HG03469 (cell line): Measurements from ENCODE around the gene C16orf96.

Experiments used
- ATAC-seq: cut with Tn5 transposase; IDR thresholded peaks from one replicate; pipeline ENCODE4 v1.9.1; 2021; ENCODE audit warnings: mild to moderate bottlenecking, moderate library complexity, moderate number of reproducible peaks; ENCODE audit not compliant: unreplicated experiment

C16orf96 gene

DNA sequence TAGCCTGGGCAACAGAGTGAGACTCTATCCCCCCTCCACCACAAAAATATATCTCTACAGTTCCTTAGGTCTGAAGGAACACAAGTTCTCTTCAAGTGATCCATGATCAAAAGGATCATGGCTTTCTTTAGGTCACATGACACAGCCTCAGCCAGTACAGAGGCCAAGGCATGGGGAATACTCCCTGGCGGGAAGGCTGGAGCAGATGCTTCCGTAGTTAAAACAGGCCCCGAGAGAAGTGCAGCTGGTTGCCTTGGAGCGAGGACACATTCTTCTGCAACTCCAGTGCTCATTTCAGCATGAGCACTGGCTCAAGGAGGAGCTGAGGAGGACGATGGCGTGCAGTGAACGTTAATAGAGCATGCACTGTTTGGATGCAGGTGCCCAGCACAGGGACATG lies 31.1 kb upstream of the C16orf96 start:
- ATAC-seq, result no peak

DNA sequence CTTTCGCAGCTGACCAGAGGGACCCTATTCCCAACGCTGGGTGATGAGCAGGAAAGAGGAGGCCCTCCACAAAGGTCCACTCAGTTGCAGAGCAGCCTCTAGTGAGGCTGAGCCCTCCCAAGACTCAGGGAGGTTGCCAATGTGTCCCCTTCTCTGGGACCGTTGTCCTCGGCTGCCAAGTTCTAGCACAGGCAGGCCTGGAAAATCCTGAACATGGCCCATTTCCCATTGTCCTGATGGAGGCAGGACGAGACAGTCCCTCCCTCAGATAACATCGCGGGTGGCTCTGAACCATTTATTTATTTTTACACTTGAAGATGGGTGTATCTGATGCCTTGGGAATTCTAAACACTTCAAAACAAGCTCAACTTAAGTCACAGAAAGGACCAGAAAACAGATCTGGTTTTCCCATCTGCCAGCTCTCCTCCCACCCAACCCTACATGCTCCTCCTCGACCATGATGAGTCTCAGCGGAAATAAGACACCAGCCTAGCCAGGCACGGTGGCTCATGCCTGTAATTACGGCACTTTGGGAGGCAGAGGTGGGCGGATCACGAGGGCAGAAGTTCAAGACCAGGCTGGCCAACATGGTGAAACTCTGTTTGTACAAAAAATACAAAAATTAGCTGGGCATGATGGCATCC lies 30.4 kb upstream of the C16orf96 start:
- ATAC-seq, result no peak

DNA sequence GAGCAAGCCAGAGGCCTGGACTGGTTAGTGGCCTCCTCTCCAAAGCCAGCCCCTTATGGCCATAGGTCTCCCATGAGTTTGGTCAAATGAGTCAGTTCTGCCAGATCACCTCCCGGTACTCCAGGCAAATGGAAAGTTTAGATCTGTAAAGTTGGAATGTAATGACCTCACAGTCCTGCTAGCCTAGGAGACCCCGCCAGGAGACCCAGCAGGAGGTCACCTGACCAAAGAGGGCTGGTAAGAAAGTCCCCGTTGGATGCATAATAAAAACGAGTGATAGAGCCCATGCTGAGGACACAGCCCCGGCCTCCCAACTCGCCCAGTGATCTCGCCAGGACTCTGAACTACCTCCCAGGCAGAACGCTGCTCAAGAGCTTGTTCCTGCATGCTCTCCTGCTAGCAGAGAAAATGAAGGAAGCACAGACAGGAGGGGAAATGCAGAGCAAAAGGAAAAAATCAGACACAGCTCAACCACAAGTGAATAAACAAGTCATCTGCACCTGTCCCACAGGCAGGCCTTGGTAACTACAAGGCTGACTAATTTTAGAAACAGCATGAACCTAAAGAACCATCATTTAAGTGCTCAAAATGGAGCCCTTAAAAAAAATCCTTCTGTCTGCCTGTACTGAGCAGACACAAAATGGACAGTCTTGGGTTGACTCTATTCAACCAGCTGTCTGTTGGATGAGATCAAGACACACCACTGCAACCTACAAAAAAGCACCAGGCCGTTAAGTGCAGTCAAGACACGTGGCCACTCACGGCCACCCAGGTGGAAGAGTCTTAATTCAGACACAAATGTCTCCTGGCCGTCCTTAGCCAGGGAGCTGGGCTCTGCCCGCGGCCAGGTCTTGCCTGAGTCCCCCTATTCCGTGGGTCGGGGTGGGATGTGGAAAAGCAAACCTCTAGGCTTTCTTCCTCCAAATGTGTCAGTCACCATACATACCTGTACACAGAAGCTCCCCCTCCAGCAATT lies 26.8 kb upstream of the C16orf96 start:
- no peak for ATAC-seq

DNA sequence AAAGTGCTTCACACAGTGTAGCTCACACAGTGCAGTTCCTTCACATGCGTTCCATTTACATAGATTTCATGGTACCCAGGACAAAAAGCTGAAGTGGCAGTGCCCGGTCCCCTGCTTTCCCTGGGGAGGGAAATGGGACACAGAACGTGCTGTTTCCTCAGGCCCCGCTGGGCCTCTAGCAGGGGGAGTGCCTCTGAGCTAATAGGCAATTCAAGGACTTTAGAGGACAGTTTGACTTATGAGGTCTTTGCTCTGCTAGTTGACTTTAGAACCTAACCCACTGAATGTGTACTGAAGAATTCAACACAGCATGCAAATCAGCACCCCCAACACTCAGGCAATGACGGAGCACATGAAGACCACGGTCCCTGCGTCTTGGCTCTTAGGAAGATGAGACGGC lies 24.3 kb upstream of the C16orf96 start:
- no peak for ATAC-seq

DNA sequence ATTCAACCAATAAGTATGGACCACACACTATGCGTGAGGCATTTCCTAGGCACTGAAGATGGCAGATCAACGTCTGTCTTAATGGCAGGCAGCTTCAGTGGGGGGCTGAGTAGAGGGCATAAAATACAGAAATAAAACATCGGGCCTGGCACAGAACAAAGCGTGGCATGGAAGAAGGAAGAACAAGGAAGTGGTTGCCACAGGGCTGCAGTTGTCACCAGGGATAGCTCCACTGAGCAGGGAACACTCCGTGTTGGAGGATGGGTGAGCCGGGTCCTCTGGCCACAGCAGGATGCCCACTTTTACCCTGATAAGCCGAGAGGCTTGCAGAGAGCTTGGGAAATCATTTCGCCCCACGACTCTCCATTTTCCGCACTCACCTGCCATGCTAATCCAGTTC lies 23.9 kb upstream of the C16orf96 start:
- ATAC-seq, result no peak

DNA sequence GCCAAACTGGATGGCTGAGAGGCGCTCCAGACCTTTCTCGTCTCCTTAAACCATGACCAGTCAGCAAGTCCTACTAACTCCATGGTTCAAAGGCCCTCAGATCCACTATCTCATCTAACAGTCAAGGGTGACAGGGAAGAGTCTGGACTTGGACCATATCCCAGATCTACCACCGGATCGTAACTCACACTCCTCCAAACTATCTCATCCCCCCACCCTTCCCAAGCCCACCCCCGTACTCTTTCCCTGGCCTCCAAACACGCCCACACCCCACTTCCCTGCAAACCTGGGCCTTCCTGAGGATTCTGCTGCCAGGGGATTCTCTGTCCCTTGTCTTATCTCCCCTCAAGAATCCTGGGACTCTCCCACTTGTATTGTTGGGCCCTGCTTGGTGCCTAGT lies 22.6 kb upstream of the C16orf96 start:
- no peak for ATAC-seq

DNA sequence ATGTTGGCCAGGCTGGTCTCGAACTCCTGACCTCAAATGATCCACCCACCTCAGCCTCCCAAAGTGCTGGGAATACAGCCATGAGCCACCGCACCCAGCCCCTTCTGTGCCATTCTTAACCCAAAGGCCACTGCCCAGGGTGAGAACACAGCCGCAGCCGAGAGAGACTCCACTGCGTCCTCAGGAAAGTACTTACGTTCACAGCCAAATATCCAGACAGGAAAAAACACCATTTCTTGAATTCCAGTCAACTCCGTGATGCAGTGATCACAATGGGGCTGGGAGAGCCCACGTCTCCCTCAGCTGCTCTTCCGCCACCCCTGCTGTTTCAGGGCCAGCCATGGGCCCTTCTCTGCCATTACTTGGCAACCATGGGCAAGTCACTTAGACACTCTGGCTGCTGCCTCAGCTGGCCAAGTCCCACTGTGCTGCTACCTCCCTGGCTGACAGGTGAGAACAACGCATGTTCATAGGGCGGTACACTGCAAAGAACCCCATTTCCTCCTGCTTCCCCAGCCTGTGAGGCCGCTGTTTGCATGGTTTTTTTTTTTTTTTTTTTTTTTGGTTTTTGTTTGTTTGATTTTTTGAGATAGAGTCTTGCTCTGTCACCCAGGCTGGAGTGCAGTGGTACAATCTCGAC lies 21.9 kb upstream of the C16orf96 start:
- ATAC-seq, result no peak

DNA sequence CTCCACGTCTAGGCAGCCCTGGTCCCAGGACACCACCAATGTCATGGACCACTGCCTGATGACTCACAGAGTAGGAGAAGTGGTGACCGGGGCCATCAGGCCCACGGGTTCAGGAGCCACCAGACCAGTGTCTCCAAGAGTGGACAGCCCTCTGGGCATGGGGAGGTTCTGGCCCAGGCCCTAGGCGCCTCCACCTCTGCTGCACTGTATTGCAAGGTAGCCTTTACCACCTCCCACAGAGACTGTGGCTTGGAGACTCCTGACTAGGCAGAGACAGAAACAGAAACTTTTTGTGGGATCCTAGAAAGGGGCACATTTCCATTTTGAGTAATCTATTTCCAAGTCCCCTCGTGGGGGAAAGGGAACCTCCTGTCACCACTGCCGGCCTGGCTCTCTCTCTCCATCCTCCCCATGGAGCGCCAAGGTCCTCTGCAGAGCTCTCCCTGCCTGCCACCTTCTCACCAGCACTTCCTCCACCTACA lies 20.5 kb upstream of the C16orf96 start:
- ATAC-seq, result no peak

DNA sequence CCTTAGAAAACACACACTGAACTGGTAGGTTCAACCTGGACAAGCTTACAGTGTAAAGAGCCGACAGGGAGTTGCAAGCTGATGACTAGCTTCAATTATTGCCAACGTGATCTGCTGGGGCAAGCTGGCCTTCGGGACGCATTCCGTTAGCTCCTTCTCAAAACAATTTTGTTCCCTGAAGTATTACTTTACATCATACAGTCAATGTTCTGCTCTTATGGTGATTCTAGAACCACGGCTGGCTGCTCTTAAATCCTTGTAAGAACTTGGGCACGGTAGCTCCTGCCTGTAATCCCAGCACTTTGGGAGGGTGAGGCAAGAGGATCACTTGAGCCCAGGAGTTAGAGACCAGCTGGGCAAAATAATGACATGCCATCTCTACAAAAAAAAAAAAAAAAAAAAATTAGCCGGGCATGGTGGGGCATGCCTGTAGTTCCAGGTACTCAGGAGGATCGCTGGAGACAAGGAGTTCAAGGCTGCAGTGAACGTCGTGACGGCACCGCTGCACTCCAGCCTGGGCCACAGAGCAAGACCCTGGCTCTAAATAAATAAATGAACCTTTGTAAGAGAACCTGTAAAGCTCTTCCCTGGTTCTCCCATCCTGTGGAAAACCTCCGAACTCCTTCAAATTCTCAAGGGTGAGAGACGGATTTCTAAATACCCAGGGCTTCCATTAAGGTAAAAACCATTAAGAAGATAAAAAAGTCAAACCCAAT lies 19.6 kb upstream of the C16orf96 start:
- ATAC-seq, result no peak

DNA sequence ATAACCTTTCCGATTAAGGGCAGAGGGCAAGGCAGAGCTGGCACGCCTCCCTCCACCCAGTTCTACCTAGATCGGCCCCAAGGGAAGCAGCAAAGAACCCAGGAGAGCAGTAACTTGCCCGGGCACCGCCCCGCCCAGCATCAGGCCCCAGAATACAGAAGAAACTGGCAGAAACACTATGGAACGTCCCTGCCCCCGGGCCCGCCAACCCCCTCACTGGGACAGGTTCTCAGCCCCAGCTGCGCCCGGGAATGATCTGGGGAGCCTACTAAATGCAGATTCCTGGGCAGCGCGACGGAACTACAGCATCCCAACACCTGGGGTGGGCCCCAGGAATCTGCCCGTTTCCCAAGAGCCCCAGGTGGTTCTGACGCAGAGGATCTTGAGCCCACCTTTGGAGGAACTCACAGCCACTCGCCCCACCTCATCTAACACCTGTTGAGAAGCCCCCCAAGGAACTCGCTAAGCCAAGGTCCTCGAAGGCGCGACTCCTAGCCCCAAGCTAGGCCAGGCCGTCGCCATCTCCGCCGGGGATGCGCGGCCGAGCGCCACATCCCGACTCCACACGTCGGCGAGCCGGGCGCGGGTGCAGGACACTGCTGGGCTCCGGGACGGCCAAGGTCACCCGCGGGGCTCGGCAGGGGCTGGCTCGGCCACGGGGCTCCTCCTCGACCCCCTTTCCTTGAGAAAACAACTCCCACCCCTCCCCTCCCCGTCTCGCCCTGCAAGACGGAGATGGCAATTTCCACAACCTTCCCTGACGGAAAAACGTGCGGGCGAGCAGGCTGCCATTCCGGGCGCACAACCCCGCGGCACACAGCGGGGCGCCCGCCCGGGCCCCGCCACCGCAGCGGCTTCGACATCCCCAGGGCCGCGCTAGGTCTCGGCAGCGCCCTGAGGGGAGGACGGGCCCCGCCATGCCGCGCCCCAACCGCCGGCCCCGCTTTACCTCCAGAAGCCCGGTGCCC lies 18.5 kb upstream of the C16orf96 start:
- ATAC-seq, result no peak

DNA sequence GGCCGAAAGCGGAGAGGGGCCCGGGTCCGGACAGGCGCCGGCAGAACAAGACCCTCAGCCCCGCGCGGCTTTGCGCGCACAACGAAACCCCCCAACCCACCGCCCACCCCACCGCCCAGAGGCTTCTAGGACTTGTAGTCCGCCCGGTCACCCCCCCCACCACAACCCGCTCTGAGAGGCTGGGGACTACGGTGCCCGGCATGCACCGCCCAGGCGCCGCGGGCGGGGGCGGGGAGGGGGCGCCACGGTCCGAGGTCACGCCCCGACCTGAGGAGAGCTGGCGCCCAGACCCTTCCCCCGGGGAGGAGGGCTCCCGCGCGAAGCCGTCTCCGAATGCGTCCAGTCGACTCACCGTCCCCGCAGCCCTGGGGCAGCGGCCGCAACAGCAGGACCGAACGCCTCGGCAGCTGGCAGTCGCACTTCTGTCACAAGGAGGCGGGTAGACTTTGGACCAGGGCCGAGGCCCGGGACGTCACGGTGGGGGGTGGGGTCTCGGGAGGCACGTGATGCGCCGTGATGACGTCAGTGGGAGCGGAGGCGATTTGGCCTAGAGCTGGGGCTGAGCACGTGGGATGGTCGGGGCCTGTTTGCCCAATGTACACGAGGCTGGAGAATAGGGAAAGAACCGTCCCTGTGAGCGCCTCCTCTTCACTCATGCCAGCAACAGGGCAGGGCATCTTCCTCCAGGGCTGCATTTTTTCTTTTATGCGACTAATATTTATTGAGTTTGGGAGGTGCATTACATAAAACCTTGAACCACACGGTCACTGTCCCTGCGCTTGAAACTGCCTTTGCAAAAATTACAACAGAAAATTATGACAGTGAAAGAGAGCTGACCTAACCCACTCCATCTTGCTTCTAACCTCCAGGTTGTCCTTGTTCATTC lies 17.5 kb upstream of the C16orf96 start, which contains the start of gene CDIP1:
Gene CDIP1, minus strand, starts transcription at position 424 of the 886 bp plus-strand sequence. CDS start 24,643 bp downstream, outside the sequence.
- peak; percentile 60 for ATAC-seq

DNA sequence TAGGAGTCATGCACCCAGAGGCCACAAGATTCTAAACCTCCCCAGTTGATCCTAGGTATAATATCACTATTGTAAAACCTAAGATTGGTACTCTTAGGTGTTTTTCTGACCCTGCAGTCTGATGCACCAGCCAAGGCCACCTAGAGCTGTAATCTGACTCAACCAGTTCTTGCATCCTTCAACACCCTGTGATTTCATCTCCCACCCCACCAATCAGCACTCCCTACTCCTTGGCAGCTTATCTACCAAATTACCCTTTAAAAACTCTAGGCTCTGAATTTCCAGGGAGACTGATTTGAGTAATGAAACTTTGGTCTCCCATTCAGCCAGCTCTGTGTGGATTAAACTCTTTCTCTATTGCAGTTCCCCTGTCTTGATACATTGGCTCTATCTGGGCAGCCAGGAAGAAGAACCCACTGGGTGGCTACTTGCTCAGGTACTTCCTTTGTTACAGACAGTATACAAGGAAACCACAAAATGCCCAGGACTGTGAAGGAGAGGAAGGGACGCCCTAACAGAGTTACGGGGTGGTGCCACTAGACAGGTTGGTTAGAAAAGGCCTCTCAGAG lies 16.3 kb upstream of the C16orf96 start:
- ATAC-seq, result no peak

DNA sequence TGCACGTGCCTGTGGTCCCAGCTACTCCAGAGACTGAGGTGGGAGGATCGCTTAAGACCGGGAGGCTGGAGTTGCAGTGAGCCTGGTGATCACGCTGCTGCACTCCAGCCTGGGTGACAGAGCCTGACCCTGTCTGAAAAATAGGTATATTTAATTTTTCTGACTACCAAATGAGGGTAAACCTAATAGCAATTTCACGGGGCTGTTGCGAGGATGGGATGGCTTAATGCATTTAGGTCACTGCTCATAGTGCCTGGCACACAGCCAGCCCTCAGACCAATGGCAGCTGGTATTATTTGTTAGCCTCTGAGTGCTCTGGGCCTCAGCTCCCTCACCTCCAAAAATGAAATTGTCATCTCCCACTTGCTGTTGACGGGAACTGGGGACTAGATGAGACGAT lies 11.7 kb upstream of the C16orf96 start:
- no peak for ATAC-seq

DNA sequence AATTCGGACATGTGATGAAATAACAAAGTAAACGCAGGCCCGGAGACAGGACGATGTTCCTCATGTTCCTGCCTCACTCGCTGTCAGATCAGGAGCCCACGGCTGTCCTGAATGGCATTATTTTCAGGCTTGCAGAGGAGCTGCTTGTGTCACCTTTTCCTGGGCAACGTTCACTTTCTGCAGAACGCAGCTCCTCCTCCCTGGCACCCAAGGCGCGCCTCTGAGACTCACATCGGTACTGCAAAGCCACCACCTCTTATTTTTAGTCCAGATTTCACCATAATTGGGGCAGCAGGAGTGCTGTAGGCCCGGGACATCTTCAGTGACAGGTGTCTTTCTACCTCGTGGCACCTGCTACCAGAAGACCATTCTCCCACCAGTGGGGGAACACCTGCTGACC lies 8.0 kb upstream of the C16orf96 start:
- ATAC-seq, result no peak

DNA sequence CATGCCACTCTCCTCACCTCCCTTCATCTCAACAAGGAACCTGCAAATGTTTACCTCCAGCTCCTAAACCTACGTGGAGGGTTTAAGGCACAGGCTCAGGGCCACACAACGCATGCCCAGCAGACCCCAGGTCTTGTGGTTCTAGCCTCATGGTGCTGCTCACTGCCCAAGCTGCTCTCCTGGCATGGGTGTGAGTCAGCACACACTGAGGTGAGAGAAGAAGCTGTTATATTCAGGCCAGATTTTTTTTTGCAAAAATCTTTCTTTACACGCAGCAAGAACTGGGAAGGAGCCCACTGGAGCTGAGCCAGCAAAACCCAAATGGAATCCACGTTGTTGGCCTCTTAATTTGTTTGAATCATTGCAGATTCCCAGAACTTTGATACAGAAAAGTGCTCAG lies 5.5 kb upstream of the C16orf96 start:
- no peak for ATAC-seq

DNA sequence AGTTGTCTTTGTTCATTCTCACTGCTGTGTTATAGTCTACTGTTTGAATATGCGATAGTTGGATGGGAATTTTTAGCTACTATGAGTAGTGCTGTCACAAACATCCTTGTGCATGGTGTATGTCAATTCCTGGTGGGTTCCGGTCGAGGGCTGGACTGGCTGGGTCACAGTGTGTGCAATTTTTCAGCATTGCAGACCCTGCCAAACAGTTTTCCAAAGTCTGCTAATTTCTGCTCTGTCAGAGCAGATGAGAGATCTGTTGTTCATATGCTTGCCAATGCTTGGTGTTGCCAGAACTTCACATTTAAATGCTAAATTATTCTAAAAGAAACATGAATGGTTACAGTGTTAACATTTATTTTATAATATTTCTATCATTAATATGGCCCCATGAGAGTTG lies 3.6 kb upstream of the C16orf96 start:
- no peak for ATAC-seq

DNA sequence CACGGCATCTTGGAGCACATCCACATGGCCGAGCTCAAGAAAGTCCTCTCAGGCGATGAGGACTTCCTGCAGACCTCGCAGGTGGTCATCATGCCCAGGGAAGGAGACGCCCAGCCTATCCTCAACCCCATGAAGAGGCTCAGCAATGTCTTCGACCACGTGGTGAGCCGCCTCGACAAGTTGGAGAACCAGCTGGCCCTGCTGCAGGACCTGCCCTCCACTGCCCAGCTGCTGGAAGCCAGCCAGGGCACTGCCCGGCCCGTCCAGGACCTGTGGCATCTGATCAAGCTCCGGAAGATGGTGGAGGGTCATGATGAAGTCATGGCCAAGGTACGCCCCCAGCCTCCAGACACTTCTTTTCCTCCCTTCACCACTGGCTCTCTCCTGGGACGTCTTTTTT lies 440 bp downstream of the C16orf96 start:
- ATAC-seq, result no peak

DNA sequence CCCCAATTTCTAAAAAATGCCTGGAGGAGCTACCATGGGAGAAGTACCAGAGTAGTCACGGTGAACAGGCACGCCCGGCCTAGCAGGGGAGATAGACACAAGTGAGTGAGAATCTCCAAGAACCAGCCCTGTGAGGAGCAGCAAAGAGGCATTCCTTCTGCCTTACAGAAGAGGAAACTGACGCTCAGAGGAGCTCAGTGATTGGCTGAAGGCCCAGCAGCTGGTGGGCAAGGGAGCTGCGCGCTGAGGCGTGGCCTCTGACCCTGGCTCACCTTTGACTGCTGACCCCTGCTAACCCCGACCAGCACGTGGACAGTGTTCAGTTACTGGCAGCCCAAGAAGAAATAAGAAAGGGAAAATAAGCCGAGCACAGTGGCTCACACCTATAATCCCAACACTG lies 1.8 kb downstream of the C16orf96 start:
- no peak for ATAC-seq
